GM12874 (cell line): ENCODE measurements around the gene RBP7.

Source experiments
- TF ChIP-seq, protein P1 (sequence below): IDR thresholded peaks from 2 replicates; pipeline ENCODE4 v1.5.1; 2011; ENCODE audit warnings: low read depth, mild to moderate bottlenecking, control low read depth, low read length, moderate library complexity; ENCODE audit not compliant: insufficient read depth

The RBP7 gene

DNA sequence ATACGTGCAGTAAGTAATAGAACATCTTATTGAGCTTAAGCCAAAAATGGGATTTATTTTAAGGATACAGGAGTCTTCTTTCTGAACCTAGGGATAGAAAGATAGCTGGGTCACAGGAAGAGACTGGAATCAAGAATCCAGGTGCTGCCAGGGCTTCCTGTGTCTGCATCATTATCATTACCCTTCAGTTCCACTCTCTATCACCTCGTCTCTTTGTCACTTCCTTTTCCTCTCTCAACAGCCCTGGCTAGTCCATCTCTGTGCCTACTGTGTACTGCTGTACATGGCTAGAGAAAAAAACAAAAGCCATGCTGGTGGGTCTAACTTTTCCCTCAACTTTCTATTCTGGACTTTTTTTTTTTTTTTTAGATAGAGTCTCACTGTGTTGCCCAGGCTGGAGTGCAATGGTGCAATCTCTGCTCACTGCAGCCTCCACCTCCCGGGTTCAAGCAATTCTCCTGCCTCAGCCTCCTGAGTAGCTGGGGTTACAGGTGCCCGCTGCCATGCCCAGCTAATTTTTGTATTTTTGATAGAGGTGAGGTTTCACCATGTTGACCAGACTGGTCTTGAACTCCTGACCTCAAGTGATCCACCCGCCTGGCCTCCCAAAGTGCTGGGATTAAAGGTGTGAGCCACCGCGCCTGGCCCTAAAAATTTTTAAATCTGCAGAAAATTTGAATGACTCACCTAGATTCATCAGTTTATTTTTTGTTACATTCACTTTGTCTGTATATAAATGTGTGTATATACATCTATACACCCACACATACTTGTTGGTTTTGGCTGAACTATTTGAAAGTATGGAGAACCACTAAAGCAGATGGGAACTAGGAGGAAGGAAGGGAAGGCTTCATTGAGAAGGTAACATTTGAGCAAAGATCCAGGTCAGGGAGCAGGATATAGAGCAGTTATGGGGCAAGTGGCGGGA, 67.7 kb downstream of the RBP7 start:
- TF ChIP-seq, protein P1, sequence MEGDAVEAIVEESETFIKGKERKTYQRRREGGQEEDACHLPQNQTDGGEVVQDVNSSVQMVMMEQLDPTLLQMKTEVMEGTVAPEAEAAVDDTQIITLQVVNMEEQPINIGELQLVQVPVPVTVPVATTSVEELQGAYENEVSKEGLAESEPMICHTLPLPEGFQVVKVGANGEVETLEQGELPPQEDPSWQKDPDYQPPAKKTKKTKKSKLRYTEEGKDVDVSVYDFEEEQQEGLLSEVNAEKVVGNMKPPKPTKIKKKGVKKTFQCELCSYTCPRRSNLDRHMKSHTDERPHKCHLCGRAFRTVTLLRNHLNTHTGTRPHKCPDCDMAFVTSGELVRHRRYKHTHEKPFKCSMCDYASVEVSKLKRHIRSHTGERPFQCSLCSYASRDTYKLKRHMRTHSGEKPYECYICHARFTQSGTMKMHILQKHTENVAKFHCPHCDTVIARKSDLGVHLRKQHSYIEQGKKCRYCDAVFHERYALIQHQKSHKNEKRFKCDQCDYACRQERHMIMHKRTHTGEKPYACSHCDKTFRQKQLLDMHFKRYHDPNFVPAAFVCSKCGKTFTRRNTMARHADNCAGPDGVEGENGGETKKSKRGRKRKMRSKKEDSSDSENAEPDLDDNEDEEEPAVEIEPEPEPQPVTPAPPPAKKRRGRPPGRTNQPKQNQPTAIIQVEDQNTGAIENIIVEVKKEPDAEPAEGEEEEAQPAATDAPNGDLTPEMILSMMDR = no peak

DNA sequence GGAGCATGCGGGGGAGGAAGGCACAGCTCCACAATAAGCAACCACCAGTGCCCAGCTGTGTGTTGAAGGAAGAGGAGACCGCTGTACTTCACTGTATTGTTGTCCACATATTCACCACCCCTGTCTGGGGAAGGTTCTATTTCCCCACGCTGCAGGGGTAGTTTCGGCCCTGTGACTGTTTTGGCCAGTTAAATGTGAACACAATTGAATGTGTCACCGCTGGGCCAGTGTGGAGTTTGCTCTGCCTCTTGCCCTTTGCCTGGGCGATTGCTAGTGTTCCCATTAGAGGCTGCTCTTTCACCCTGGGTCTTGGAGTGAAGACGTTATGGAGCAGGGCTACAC, 68.3 kb downstream of the RBP7 start:
- TF ChIP-seq, protein P1 = no peak
